MCF 10A (cell line): ENCODE data around the gene BNC2. TPM values are rescaled to one million over a fixed set of nuclear protein-coding genes. Genes with fewer than 3 reads are reported as not detected.

ENCODE experiments used
- BruUV-seq: library from RNA; stranded (reverse); fragments of 400-500 nt; replicated peaks from 2 replicates; lab custom pipeline; 2021; lab: Mats Ljungman, UMichigan
- CTCF ChIA-PET: fragments of 300-600 bp; sonication (Branson Sonifier 250); formaldehyde crosslinking; extraction: SDS; loops from one replicate; lab custom pipeline; 2021; ENCODE audit warnings: antibody characterized with exemption, inconsistent platforms; lab: Yijun Ruan, JAX
- POLR2A ChIA-PET: fragments of 300-600, 350-650 bp; sonication (Branson Sonifier 250); formaldehyde crosslinking; extraction: SDS; loops from one replicate; lab custom pipeline; 2020; ENCODE audit warnings: antibody characterized with exemption, inconsistent platforms; lab: Yijun Ruan, JAX
- DNase-seq: peaks from one replicate; pipeline ENCODE4 v3.0.0-alpha.2; 2018; ENCODE audit not compliant: unreplicated experiment
- H3K27ac Mint-ChIP-seq: one replicate; pipeline ENCODE4 v1.8.0; 2022; ENCODE audit warnings: mild to moderate bottlenecking, low read depth, mixed read lengths; ENCODE audit not compliant: unreplicated experiment
- H3K27me3 Mint-ChIP-seq: one replicate; pipeline ENCODE4 v1.8.0; 2022; ENCODE audit warnings: mixed read lengths; ENCODE audit not compliant: insufficient read depth, unreplicated experiment
- H3K36me3 Mint-ChIP-seq: one replicate; pipeline ENCODE4 v1.8.0; 2022; ENCODE audit warnings: mild to moderate bottlenecking, moderate library complexity, mixed read lengths; ENCODE audit not compliant: insufficient read depth, unreplicated experiment
- H3K4me1 Mint-ChIP-seq: one replicate; pipeline ENCODE4 v1.8.0; 2022; ENCODE audit warnings: mixed read lengths; ENCODE audit not compliant: insufficient read depth, unreplicated experiment
- H3K4me3 Mint-ChIP-seq: one replicate; pipeline ENCODE4 v1.8.0; 2022; ENCODE audit warnings: mild to moderate bottlenecking, moderate library complexity, mixed read lengths; ENCODE audit not compliant: unreplicated experiment
- H3K9me3 Mint-ChIP-seq: one replicate; pipeline ENCODE4 v1.8.0; 2022; ENCODE audit warnings: mixed read lengths; ENCODE audit not compliant: unreplicated experiment
- intact Hi-C: fragments of 100-400 bp; cut with micrococcal nuclease; formaldehyde crosslinking; loops from 2 replicates; pipeline ENCODE4 v1.14.1; 2022
- total RNA-seq: library from RNA; stranded (reverse); gene quantifications from 2 replicates; pipeline ENCODE4 v1.2.3, GENCODE V29; 2022
- TF ChIP-seq, protein P1 (sequence below): fragments of 200-600 bp; IDR thresholded peaks from one replicate; pipeline ENCODE4 v1.8.0; 2022; ENCODE audit warnings: antibody characterized with exemption, mild to moderate bottlenecking; ENCODE audit not compliant: unreplicated experiment

The BNC2 gene
- total RNA-seq, 1 experiment from 2014 or later: not detected

DNA sequence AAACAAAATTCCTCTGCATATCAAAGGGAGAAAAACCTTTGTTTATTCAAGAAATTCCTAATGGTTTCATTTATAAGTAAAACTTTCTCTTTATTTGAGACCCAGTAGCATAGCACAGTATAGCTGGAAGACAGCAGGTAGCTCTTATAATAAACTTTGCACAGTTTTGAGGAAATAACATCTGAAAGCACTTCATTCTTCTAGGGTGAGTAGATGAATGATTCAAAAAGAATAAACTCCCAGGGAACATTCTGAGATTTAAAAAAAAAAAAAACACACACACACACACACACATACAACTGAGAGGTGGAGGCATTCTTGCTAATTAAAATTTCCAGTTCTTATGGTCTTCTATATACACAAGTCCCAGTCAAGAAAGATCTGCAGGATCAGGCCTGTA lies 197.3 kb downstream of the BNC2 start:
- Mint-ChIP-seq H3K4me3 (no peak overlapping the region), H3K9me3 (no peaks in the 10 kb centered on the region), H3K36me3 (no peaks in the 10 kb centered on the region), H3K4me1 (no peaks in the 10 kb centered on the region), H3K27me3 (peaks cover 12% of the 10 kb centered on the region), H3K27ac (no peak overlapping the region)
- ChIA-PET CTCF (no interaction called here), POLR2A (no interaction called here)
- BruUV-seq: no TSS peak
- intact Hi-C loops: no loop called here
- TF ChIP-seq, protein P1, sequence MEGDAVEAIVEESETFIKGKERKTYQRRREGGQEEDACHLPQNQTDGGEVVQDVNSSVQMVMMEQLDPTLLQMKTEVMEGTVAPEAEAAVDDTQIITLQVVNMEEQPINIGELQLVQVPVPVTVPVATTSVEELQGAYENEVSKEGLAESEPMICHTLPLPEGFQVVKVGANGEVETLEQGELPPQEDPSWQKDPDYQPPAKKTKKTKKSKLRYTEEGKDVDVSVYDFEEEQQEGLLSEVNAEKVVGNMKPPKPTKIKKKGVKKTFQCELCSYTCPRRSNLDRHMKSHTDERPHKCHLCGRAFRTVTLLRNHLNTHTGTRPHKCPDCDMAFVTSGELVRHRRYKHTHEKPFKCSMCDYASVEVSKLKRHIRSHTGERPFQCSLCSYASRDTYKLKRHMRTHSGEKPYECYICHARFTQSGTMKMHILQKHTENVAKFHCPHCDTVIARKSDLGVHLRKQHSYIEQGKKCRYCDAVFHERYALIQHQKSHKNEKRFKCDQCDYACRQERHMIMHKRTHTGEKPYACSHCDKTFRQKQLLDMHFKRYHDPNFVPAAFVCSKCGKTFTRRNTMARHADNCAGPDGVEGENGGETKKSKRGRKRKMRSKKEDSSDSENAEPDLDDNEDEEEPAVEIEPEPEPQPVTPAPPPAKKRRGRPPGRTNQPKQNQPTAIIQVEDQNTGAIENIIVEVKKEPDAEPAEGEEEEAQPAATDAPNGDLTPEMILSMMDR: no peak
- DNase-seq: no peak

DNA sequence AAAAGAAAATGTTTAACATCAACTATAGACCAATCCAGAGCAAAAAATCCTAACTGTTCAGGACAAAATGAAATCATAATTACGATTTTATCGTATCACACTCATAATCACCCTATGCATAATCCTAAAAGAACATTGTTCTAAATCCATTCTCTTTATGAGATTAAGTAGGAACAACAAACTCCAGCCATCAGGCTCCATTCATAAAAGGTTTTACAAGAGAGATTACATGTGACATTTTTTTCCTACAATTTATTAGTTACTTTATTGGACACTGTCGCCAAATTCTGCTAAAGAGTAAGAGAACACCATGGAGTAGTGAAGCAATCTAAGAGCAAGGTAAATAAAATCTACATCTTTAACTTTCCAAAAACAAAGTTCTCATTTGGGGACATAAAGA lies 198.0 kb downstream of the BNC2 start:
- Mint-ChIP-seq H3K36me3 (no peaks in the 10 kb centered on the region), H3K4me3 (no peak overlapping the region), H3K27me3 (peaks cover 5% of the 10 kb centered on the region), H3K9me3 (no peaks in the 10 kb centered on the region), H3K27ac (no peak overlapping the region), H3K4me1 (no peaks in the 10 kb centered on the region)
- ChIA-PET CTCF (no interaction called here), POLR2A (no interaction called here)
- BruUV-seq: no TSS peak
- no peak for DNase-seq
- intact Hi-C loops: no loop called here
- TF ChIP-seq, protein P1: no peak

DNA sequence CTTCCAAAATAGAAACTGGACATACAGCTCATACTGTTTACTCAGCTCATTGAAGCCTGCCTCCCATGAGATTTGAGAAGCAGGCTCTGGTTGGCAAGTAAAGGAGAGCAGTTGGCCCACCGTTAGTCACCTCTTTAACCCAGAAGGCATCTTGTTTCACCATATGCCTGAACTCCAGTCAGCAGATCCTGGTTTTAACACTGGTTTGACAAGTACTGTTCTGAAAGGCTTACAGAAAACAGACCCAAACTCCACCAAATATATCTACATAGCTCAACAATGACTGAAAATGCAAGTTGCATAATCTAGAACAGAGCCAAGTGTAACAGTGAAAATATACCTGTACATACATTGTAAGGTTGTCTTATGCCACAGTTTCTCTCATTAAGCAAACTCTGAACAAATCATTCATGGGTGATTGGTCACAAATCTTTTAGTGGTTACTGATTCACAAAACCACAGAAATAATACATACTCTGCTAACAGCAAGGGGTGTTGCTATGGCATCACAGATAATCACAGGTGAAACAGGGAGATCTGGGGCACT lies 198.8 kb downstream of the BNC2 start:
- H3K9me3 Mint-ChIP-seq: no peaks in the 10 kb centered on the region
- intact Hi-C loops: no loop called here
- no TSS peak for BruUV-seq
- H3K36me3 Mint-ChIP-seq: no peaks in the 10 kb centered on the region
- peak; percentile 56 for DNase-seq
- no peaks in the 10 kb centered on the region for H3K4me1 Mint-ChIP-seq
- ChIA-PET CTCF (interaction anchor here (0.5 kb wide), 1 partner anchor 457 kb away, joined by 4 read pairs; no protein-coding TSS in a partner anchor), POLR2A (no interaction called here)
- TF ChIP-seq, protein P1: no peak
- H3K27me3 Mint-ChIP-seq: no peaks in the 10 kb centered on the region
- no peak overlapping the region for H3K27ac Mint-ChIP-seq
- no peak overlapping the region for H3K4me3 Mint-ChIP-seq

DNA sequence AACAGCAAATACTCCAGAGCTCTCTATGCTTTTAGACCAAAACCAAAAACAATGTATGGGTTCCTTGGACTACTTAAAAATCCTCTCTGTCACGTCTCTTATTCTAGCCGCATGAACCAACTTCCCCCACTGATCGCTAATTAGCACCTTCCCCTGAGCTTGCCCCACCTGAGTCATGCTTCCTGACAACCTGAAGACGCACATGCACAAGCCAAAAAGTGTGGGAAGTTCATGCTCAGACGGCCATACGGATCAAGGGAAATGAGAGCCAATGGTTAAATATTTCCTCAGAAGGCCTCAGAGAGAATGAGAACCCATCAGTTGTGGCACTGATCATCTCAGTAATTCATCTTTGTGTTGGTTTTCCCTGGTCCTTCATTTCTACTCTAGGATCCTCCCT lies 199.7 kb downstream of the BNC2 start:
- TF ChIP-seq, protein P1: no peak
- DNase-seq: no peak
- H3K9me3 Mint-ChIP-seq: no peaks in the 10 kb centered on the region
- BruUV-seq: no TSS peak
- ChIA-PET POLR2A (no interaction called here), CTCF (interaction anchor here (0.6 kb wide), 1 partner anchor 867 kb away, joined by 3 read pairs; no protein-coding TSS in a partner anchor)
- H3K4me1 Mint-ChIP-seq: no peaks in the 10 kb centered on the region
- H3K27me3 Mint-ChIP-seq: no peaks in the 10 kb centered on the region
- H3K27ac Mint-ChIP-seq: no peak overlapping the region
- intact Hi-C loops: no loop called here
- H3K4me3 Mint-ChIP-seq: no peak overlapping the region
- H3K36me3 Mint-ChIP-seq: no peaks in the 10 kb centered on the region
